CD4-positive, alpha-beta T cell treated with Interleukin-1 beta for 1 hour (primary cell): ENCODE results near the gene PI4K2A.
"Not testable (repeated sequence)": the region's sequence is repeated elsewhere in the genome, so short reads cannot be mapped to it uniquely, and the experiment has no call there.

Experiments
- DNase-seq, 2 donors: peaks; one replicate each; pipeline ENCODE4 v3.0.0-alpha.2; 2020 to 2022

PI4K2A gene

GRCh38 chr10:97632949-97633884 is 7.3 kb upstream of the PI4K2A start, which contains the start of gene MORN4:
Gene MORN4 (minus strand): TSS chr10:97633500. CDS start chr10:97619653, 13,847 bp downstream.
- DNase-seq: peak; percentile 94

- DNase-seq: peak; percentile 7 to 19
Observed at GRCh38 chr10:97633921-97634320, 6.5 kb upstream of the PI4K2A start.

- DNase-seq: no peak
Observed at GRCh38 chr10:97635577-97635976, 4.9 kb upstream of the PI4K2A start.

- not testable (repeated sequence) for DNase-seq
Observed at GRCh38 chr10:97639090-97639489, 1.4 kb upstream of the PI4K2A start.

- peak; percentile 21 to 22 for DNase-seq
Observed at GRCh38 chr10:97640868-97641811, 669 bp downstream of the PI4K2A start.

GRCh38 chr10:97642471-97643159 is 2.1 kb downstream of the PI4K2A start:
- DNase-seq: not testable (repeated sequence)

GRCh38 chr10:97643441-97643985 is 3.0 kb downstream of the PI4K2A start:
- no peak for DNase-seq

- no peak for DNase-seq
Observed at GRCh38 chr10:97644936-97645335, 4.5 kb downstream of the PI4K2A start.

- DNase-seq: no peak
Observed at GRCh38 chr10:97647556-97647955, 7.1 kb downstream of the PI4K2A start.

GRCh38 chr10:97648562-97649404 is 8.3 kb downstream of the PI4K2A start:
- peak; percentile 61 to 63 for DNase-seq

- not testable (repeated sequence) for DNase-seq
Observed at GRCh38 chr10:97649405-97649750, 8.9 kb downstream of the PI4K2A start.

- no peak for DNase-seq
Observed at GRCh38 chr10:97650726-97651125, 10.3 kb downstream of the PI4K2A start.

- DNase-seq: no peak
Observed at GRCh38 chr10:97651773-97652172, 11.3 kb downstream of the PI4K2A start.

- DNase-seq: no peak
Observed at GRCh38 chr10:97656777-97657176, 16.3 kb downstream of the PI4K2A start.

GRCh38 chr10:97659589-97659988 is 19.1 kb downstream of the PI4K2A start:
- no peak for DNase-seq

- no peak for DNase-seq
Observed at GRCh38 chr10:97664282-97664850, 23.9 kb downstream of the PI4K2A start.

- DNase-seq: no peak
Observed at GRCh38 chr10:97666992-97667391, 26.5 kb downstream of the PI4K2A start.

GRCh38 chr10:97667463-97667862 is 27.0 kb downstream of the PI4K2A start:
- DNase-seq: no peak

- no peak for DNase-seq
Observed at GRCh38 chr10:97669571-97669970, 29.1 kb downstream of the PI4K2A start.

GRCh38 chr10:97673736-97674525 is 33.5 kb downstream of the PI4K2A start:
- DNase-seq: no peak
